Measurements from ENCODE around the gene SELENOT.
"Not testable (repeated sequence)": the region's sequence is repeated elsewhere in the genome, so short reads cannot be mapped to it uniquely, and the experiment has no call there.

Gene SELENOT

GRCh38 chr3:150594150-150594549, 9.0 kb upstream of the SELENOT start:
- DNase-seq (ENCODE audit: low read depth), result no peak
- TF ChIP-seq CTCF (IDR thresholded peaks at IDR 0.05; ENCODE audit: control insufficient read depth, insufficient read depth, low read depth, low read length, missing control alignments), result no peak
- H3K4me3 ChIP-seq (ENCODE audit: control insufficient read depth, low read depth, low read length), result no peak overlapping the region

GRCh38 chr3:150597646-150598045, 5.5 kb upstream of the SELENOT start:
- no peak for TF ChIP-seq CTCF (IDR thresholded peaks at IDR 0.05; ENCODE audit: control insufficient read depth, insufficient read depth, low read depth, low read length, missing control alignments)
- DNase-seq (ENCODE audit: low read depth), result no peak
- H3K4me3 ChIP-seq (ENCODE audit: control insufficient read depth, low read depth, low read length), result no peak overlapping the region

- no peak for TF ChIP-seq CTCF (IDR thresholded peaks at IDR 0.05; ENCODE audit: control insufficient read depth, insufficient read depth, low read depth, low read length, missing control alignments)
- no peak overlapping the region for H3K4me3 ChIP-seq (ENCODE audit: control insufficient read depth, low read depth, low read length)
- no peak for DNase-seq (ENCODE audit: low read depth)
These were observed 3.4 kb upstream of the SELENOT start for GRCh38 chr3:150599611-150600297.

DNA sequence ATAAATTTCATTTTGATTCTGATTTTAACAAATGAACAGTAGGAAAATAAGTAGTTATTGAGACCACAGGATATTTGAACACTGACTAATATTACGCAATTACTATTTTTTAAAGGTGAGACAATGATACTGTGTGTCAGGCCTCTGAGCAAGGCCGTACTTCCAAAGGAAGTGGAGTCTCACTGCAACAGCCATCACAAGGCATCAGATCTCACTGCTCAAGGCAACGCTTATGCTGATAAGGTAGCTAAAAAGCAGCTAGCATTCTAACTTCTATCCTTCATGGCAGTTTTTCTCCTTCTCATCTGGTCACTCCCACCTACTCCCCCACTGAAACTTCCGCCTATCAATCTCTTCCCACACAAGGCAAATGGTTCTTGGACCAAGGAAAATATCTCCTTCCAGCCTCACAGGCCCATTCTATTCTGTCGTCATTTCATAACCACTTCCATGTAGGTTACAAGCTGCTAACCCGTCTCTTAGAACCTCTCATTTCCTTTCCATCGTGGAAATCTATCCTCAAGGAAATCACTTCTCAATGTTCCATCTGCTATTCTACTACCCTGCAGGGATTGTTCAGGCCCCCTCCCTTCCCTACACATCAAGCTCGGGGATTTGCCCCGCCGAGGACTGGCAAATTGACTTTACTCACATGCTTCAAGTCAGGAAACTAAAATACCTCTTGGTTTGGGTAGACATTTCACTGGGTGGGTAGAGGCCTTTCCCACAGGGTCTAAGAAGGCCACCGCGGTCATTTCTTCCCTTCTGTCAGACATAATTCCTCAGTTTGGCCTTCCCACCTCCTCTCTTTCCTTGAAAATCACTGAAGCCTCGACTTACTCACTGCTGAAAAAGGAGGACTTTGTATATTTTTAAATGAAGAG, 2.2 kb upstream of the SELENOT start:
- DNase-seq (ENCODE audit: low read depth), result not testable (repeated sequence)

DNA sequence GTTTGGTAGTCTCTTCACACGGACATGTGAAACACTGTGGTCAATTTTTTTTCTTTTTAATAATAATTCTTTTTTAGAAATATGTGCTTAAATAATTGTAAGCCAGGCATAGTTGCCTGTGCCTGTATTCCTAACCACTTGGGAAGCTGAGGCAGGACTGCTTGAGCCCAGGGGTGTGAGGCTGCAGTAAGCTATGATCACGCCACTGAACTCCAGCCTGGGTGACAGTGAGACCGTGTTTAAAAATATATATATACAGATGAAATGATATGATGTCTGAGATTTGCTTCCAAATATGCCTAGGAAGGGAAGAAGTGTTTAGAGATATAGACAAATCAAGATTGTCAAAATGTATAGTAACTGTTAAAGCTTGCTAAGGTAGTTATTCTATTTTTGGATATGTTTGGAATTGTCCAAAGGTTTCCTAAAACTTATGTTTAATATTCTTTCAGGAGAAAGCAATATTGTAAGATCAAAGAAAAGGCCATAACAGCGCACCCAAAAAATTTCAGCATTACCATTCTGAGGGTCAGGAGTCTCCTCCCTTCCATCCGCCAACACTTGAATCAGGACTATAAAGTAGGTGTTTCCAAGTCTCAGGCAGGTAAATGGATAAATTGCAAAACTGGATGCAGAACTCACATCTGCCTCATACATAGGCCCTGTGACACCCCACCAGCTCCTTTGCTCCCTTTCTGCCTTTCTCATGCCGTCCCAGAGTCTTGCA, 532 bp upstream of the SELENOT start:
- H3K4me3 ChIP-seq (ENCODE audit: control insufficient read depth, low read depth, low read length), result peak overlapping the region; percentile 92
- TF ChIP-seq CTCF (IDR thresholded peaks at IDR 0.05; ENCODE audit: control insufficient read depth, insufficient read depth, low read depth, low read length, missing control alignments), result no peak
- DNase-seq (ENCODE audit: low read depth), result no peak

More for the DNA sequence above, 2.2 kb upstream of the SELENOT start:
- H3K4me3 ChIP-seq (ENCODE audit: control insufficient read depth, low read depth, low read length), result not testable (repeated sequence)

DNA sequence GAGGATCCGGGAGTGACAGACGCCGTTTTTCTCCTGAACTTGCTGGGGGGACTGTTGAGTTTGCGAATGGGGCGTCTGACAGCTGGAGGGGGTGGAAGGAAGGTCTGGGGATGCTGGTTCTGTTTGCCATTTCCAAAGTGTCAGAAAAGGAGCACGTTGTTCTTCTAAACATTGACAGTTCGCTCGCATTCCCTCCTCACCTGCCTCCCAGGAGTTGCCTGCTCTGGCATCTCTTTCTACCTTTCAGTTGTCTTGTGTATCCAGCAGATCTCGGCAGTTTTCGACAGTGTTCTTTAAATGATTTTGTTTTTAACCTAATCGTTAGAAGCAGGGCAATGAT, 829 bp downstream of the SELENOT start:
- TF ChIP-seq CTCF (IDR thresholded peaks at IDR 0.05; ENCODE audit: control insufficient read depth, insufficient read depth, low read depth, low read length, missing control alignments), result no peak
- no peak for DNase-seq (ENCODE audit: low read depth)
- peak overlapping the region; percentile 92 for H3K4me3 ChIP-seq (ENCODE audit: control insufficient read depth, low read depth, low read length)
